SK-N-SH treated with all-trans-retinoic acid at 6 μM for 48 hours (cell line): Measurements from ENCODE around the gene FANCM.

Source experiments
- ATAC-seq: fragments of 200-7000 bp; cut with Tn5 transposase; 3 replicates; pipeline ENCODE4 v1.9.1; 2020; ENCODE audit warnings: mild to moderate bottlenecking, moderate library complexity
- ARNTL ChIP-seq: fragments of 450-650 bp; formaldehyde crosslinking; IDR thresholded peaks from 2 replicates; pipeline ENCODE4 v1.5.0; 2020; ENCODE audit warnings: low read depth, mild to moderate bottlenecking, moderate library complexity, borderline replicate concordance
- BACH2 ChIP-seq: fragments of 250-450 bp; sonication (Bioruptor Pico); IDR thresholded peaks from 2 replicates; pipeline ENCODE4 v1.9.0; 2021; ENCODE audit warnings: mild to moderate bottlenecking, borderline replicate concordance
- CSDC2 ChIP-seq: fragments of 250-450 bp; sonication (Bioruptor Pico); IDR thresholded peaks from 2 replicates; pipeline ENCODE4 v1.5.0; 2020; ENCODE audit warnings: mild to moderate bottlenecking, moderate library complexity
- ESRRG ChIP-seq: fragments of 250-450 bp; sonication (Bioruptor Pico); IDR thresholded peaks from 2 replicates; pipeline ENCODE4 v1.6.1; 2021; ENCODE audit warnings: mild to moderate bottlenecking
- GLIS3 ChIP-seq: fragments of 250-450 bp; sonication (Bioruptor Pico); IDR thresholded peaks from 2 replicates; pipeline ENCODE4 v1.5.0; 2020; ENCODE audit warnings: mild to moderate bottlenecking, moderate library complexity
- ISL1 ChIP-seq: fragments of 250-450 bp; sonication (Bioruptor Pico); IDR thresholded peaks from 2 replicates; pipeline ENCODE4 v2.1.2; 2022; ENCODE audit warnings: mild to moderate bottlenecking, moderate library complexity
- PPARA ChIP-seq: fragments of 250-450 bp; sonication (Bioruptor Pico); IDR thresholded peaks from 2 replicates; pipeline ENCODE4 v1.5.0; 2020; ENCODE audit warnings: mild to moderate bottlenecking, borderline replicate concordance
- RARB ChIP-seq: fragments of 250-450 bp; sonication (Bioruptor Pico); IDR thresholded peaks from 2 replicates; pipeline ENCODE4 v1.8.0; 2021; ENCODE audit warnings: mild to moderate bottlenecking, moderate library complexity
- SNAI2 ChIP-seq: fragments of 250-450 bp; sonication (Bioruptor Pico); IDR thresholded peaks from 2 replicates; pipeline ENCODE4 v1.5.0; 2020; ENCODE audit warnings: mild to moderate bottlenecking, moderate library complexity
- TCF4 ChIP-seq: fragments of 250-450 bp; sonication (Bioruptor Pico); IDR thresholded peaks from 2 replicates; pipeline ENCODE4 v1.8.0; 2021; ENCODE audit warnings: mild to moderate bottlenecking, moderate library complexity, borderline replicate concordance
- TOX ChIP-seq: fragments of 250-450 bp; sonication (Bioruptor Pico); IDR thresholded peaks from 2 replicates; pipeline ENCODE4 v1.8.0; 2021; ENCODE audit warnings: mild to moderate bottlenecking, moderate library complexity, borderline replicate concordance
- ZFP3 ChIP-seq: fragments of 250-450 bp; sonication (Bioruptor Pico); IDR thresholded peaks from 2 replicates; pipeline ENCODE4 v1.5.0; 2020; ENCODE audit warnings: mild to moderate bottlenecking, moderate library complexity
- ZNF565 ChIP-seq: fragments of 450-650 bp; formaldehyde crosslinking; conservative IDR thresholded peaks from 2 replicates; pipeline ENCODE4 v1.5.0; 2020; ENCODE audit warnings: low read depth, mild to moderate bottlenecking, moderate library complexity
- ZNF8 ChIP-seq: fragments of 450-650 bp; formaldehyde crosslinking; IDR thresholded peaks from 2 replicates; pipeline ENCODE4 v1.5.0; 2020; ENCODE audit warnings: mild to moderate bottlenecking, moderate library complexity
- TF ChIP-seq, protein P1 (sequence below): fragments of 250-450 bp; sonication (Bioruptor Pico); IDR thresholded peaks from 2 replicates; pipeline ENCODE4 v1.5.1; 2020; ENCODE audit warnings: low read depth, mild to moderate bottlenecking, moderate library complexity
- TF ChIP-seq, protein P2 (sequence below): fragments of 250-450 bp; sonication (Bioruptor Pico); IDR thresholded peaks from 2 replicates; pipeline ENCODE4 v1.5.1; 2021; ENCODE audit warnings: mild to moderate bottlenecking, moderate library complexity
- TF ChIP-seq, protein P3 (sequence below): fragments of 250-450 bp; sonication (Bioruptor Pico); IDR thresholded peaks from 2 replicates; pipeline ENCODE4 v1.8.0; 2021; ENCODE audit warnings: low read depth, mild to moderate bottlenecking, moderate library complexity, borderline replicate concordance
- TF ChIP-seq, protein P4 (sequence below): fragments of 250-450 bp; sonication (Bioruptor Pico); IDR thresholded peaks from 2 replicates; pipeline ENCODE4 v1.8.0; 2020; ENCODE audit warnings: mild to moderate bottlenecking, moderate library complexity, borderline replicate concordance
- TF ChIP-seq, protein P5 (sequence below): fragments of 250-450 bp; sonication (Bioruptor Pico); IDR thresholded peaks from 2 replicates; pipeline ENCODE4 v1.5.0; 2020; ENCODE audit warnings: mild to moderate bottlenecking, moderate library complexity

The FANCM gene

DNA sequence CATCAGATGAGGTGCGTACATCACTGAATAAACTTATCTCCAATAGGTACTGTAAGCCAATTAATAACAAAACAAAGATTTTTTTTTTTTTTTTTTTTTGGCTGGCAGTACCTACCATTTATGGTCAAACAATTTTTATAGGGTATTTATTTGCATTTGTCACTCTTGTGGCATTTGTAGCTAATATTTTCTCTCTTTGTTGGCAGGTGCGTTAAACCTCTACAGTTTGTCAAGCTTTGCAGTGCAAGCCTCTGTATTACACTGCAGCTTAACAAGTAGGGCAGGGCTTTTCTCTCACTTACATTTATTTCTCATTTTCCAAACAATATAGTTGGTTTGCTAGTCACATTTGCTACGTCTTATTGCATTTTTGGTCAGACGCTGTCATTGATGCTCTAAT is 39.5 kb upstream of the FANCM start:
- TF ChIP-seq ZNF8 (no peak), ESRRG (CRISPR knock-in tag) (no peak), TOX (CRISPR knock-in tag) (no peak), GLIS3 (CRISPR knock-in tag) (no peak), SNAI2 (no peak), ZNF565 (CRISPR knock-in tag) (no peak)
- TF ChIP-seq, protein P1, sequence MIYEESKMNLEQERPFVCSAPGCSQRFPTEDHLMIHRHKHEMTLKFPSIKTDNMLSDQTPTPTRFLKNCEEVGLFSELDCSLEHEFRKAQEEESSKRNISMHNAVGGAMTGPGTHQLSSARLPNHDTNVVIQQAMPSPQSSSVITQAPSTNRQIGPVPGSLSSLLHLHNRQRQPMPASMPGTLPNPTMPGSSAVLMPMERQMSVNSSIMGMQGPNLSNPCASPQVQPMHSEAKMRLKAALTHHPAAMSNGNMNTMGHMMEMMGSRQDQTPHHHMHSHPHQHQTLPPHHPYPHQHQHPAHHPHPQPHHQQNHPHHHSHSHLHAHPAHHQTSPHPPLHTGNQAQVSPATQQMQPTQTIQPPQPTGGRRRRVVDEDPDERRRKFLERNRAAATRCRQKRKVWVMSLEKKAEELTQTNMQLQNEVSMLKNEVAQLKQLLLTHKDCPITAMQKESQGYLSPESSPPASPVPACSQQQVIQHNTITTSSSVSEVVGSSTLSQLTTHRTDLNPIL = no peak
- no peak for ATAC-seq

DNA sequence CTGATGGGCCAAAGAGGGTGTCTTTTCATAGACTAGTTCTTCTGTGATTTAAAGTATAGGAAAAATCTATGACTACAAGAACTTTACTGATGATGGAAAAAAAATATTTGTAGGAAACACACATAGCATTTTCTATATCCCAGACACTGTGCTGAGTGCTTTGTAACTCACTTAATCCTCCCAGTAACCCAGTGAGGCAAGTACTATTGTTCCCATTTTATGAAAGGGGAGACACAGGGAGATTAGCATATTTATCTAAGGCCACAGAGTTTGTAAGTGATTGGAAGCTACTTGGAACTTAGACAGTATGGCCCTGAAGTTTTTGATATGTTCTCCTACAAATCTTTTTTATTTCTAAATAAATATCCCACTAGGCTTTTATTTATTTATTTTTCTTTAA is 31.9 kb upstream of the FANCM start:
- ATAC-seq = no peak
- TF ChIP-seq, protein P2, sequence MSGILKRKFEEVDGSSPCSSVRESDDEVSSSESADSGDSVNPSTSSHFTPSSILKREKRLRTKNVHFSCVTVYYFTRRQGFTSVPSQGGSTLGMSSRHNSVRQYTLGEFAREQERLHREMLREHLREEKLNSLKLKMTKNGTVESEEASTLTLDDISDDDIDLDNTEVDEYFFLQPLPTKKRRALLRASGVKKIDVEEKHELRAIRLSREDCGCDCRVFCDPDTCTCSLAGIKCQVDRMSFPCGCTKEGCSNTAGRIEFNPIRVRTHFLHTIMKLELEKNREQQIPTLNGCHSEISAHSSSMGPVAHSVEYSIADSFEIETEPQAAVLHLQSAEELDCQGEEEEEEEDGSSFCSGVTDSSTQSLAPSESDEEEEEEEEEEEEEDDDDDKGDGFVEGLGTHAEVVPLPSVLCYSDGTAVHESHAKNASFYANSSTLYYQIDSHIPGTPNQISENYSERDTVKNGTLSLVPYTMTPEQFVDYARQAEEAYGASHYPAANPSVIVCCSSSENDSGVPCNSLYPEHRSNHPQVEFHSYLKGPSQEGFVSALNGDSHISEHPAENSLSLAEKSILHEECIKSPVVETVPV (CRISPR knock-in tag) = no peak
- no peak for TF ChIP-seq ZNF565 (CRISPR knock-in tag)
- TF ChIP-seq, protein P1 = no peak
- TF ChIP-seq, protein P3, sequence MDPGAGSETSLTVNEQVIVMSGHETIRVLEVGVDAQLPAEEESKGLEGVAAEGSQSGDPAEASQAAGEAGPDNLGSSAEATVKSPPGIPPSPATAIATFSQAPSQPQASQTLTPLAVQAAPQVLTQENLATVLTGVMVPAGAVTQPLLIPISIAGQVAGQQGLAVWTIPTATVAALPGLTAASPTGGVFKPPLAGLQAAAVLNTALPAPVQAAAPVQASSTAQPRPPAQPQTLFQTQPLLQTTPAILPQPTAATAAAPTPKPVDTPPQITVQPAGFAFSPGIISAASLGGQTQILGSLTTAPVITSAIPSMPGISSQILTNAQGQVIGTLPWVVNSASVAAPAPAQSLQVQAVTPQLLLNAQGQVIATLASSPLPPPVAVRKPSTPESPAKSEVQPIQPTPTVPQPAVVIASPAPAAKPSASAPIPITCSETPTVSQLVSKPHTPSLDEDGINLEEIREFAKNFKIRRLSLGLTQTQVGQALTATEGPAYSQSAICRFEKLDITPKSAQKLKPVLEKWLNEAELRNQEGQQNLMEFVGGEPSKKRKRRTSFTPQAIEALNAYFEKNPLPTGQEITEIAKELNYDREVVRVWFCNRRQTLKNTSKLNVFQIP (CRISPR knock-in tag) = no peak
- no peak for TF ChIP-seq ZNF8
- no peak for TF ChIP-seq ARNTL (CRISPR knock-in tag)
- no peak for TF ChIP-seq BACH2 (CRISPR knock-in tag)
- TF ChIP-seq ISL1 = no peak
- TF ChIP-seq, protein P4, sequence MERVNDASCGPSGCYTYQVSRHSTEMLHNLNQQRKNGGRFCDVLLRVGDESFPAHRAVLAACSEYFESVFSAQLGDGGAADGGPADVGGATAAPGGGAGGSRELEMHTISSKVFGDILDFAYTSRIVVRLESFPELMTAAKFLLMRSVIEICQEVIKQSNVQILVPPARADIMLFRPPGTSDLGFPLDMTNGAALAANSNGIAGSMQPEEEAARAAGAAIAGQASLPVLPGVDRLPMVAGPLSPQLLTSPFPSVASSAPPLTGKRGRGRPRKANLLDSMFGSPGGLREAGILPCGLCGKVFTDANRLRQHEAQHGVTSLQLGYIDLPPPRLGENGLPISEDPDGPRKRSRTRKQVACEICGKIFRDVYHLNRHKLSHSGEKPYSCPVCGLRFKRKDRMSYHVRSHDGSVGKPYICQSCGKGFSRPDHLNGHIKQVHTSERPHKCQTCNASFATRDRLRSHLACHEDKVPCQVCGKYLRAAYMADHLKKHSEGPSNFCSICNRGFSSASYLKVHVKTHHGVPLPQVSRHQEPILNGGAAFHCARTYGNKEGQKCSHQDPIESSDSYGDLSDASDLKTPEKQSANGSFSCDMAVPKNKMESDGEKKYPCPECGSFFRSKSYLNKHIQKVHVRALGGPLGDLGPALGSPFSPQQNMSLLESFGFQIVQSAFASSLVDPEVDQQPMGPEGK (CRISPR knock-in tag) = no peak
- no peak for TF ChIP-seq ESRRG (CRISPR knock-in tag)
- TF ChIP-seq CSDC2 (CRISPR knock-in tag) = no peak
- TF ChIP-seq RARB = no peak
- TF ChIP-seq, all 23 proteins: peak for 0

DNA sequence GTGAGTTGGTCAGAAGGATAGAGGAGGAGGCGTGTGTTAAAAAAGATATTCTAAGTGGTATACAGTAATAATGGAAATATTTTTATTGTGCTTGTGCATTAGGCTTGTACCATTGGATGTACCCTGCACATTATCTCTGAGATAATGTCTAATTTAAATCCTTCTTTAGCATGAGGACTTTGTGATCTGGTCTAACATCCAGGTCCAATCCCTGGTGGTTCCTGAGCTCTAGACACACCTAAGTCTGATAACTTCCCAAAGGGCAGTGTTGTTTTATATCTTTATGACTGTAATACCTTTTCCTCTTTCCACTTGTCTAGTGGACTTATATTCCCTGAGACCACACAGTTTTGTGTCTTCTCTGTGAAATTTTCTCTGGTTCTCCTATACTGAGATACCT is 31.2 kb upstream of the FANCM start:
- no peak for ATAC-seq
- TF ChIP-seq, protein P2 (CRISPR knock-in tag) = no peak
- TF ChIP-seq, protein P5, sequence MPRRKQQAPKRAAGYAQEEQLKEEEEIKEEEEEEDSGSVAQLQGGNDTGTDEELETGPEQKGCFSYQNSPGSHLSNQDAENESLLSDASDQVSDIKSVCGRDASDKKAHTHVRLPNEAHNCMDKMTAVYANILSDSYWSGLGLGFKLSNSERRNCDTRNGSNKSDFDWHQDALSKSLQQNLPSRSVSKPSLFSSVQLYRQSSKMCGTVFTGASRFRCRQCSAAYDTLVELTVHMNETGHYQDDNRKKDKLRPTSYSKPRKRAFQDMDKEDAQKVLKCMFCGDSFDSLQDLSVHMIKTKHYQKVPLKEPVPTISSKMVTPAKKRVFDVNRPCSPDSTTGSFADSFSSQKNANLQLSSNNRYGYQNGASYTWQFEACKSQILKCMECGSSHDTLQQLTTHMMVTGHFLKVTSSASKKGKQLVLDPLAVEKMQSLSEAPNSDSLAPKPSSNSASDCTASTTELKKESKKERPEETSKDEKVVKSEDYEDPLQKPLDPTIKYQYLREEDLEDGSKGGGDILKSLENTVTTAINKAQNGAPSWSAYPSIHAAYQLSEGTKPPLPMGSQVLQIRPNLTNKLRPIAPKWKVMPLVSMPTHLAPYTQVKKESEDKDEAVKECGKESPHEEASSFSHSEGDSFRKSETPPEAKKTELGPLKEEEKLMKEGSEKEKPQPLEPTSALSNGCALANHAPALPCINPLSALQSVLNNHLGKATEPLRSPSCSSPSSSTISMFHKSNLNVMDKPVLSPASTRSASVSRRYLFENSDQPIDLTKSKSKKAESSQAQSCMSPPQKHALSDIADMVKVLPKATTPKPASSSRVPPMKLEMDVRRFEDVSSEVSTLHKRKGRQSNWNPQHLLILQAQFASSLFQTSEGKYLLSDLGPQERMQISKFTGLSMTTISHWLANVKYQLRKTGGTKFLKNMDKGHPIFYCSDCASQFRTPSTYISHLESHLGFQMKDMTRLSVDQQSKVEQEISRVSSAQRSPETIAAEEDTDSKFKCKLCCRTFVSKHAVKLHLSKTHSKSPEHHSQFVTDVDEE (CRISPR knock-in tag) = no peak
- TF ChIP-seq TCF4 (CRISPR knock-in tag) (no peak), GLIS3 (CRISPR knock-in tag) (no peak), ESRRG (CRISPR knock-in tag) (no peak), RARB (no peak), ZFP3 (no peak), ZNF8 (no peak), BACH2 (CRISPR knock-in tag) (no peak), ISL1 (no peak), PPARA (CRISPR knock-in tag) (no peak)
- TF ChIP-seq, protein P4 (CRISPR knock-in tag) = no peak
